GM12878 (cell line): ENCODE data around the gene NRP2. TPM values are rescaled to one million over a fixed set of nuclear protein-coding genes. Genes with fewer than 3 reads are reported as not detected.

Source experiments
- ATAC-seq: fragments of 200-7000 bp; cut with Tn5 transposase; 3 replicates; pipeline ENCODE4 v1.9.1; 2020; ENCODE audit warnings: mild to moderate bottlenecking, moderate library complexity
- BruUV-seq: library from RNA; stranded (reverse); fragments of 400-500 nt; replicated peaks from 2 replicates; lab custom pipeline; 2021; lab: Mats Ljungman, UMichigan
- CTCF ChIA-PET: fragments of 300-600 bp; sonication (Branson Sonifier 250); formaldehyde crosslinking; extraction: SDS; loops from one replicate; lab custom pipeline; 2021; ENCODE audit warnings: inconsistent platforms; lab: Yijun Ruan, JAX
- POLR2A ChIA-PET: fragments of 350-600 bp; formaldehyde crosslinking; extraction: SDS; loops from one replicate; lab custom pipeline; 2021; ENCODE audit warnings: inconsistent platforms; lab: Charles Lee
- RAD21 ChIA-PET: fragments of 300-600 bp; sonication (Branson Sonifier 250); formaldehyde crosslinking; loops from one replicate; lab custom pipeline; 2023; ENCODE audit warnings: antibody characterized with exemption; ENCODE audit not compliant: unreplicated experiment; lab: Charles Lee
- SMC1A ChIA-PET: fragments of 300-600 bp; sonication (Branson Sonifier 250); formaldehyde crosslinking; loops from one replicate; lab custom pipeline; 2023; ENCODE audit not compliant: unreplicated experiment, uncharacterized antibody; lab: Charles Lee
- DNase-seq: peaks from one replicate; pipeline ENCODE4 v3.0.0-alpha.2; 2011; ENCODE audit warnings: low read depth, low spot score
- FAIRE-seq: peaks from 3 replicates; lab custom pipeline; 2011; peaks lifted over from hg19 to GRCh38; lab: Jason Lieb, UNC
- H2AFZ ChIP-seq: 2 replicates; pipeline ENCODE4 v1.6.0; 2011; ENCODE audit warnings: low read depth, low read length, control low read depth; ENCODE audit not compliant: control insufficient read depth
- H3K27ac ChIP-seq: 2 replicates; pipeline ENCODE4 v1.5.1; 2011; ENCODE audit warnings: control low read depth; ENCODE audit not compliant: control insufficient read depth, insufficient read depth
- H3K27me3 ChIP-seq, 2 experiments: replicated peaks in 1 of 2; 2 replicates each; pipeline versions ENCODE4 v1.6.0 to v1.6.1; 2011; ENCODE audit warnings: low read length in 1 of 2; ENCODE audit not compliant: control insufficient read depth in 2 of 2, insufficient read depth in 2 of 2
- H3K36me3 ChIP-seq, 2 experiments: 2 replicates each; pipeline ENCODE4 v1.5.1; 2011; ENCODE audit warnings: low read length in 1 of 2; ENCODE audit not compliant: control insufficient read depth in 2 of 2, insufficient read depth in 2 of 2
- H3K4me1 ChIP-seq: 2 replicates; pipeline ENCODE4 v1.6.1; 2011; ENCODE audit warnings: mild to moderate bottlenecking, low read length, moderate library complexity, mixed read lengths; ENCODE audit not compliant: control insufficient read depth, insufficient read depth
- H3K4me2 ChIP-seq: 2 replicates; pipeline ENCODE4 v1.6.0; 2011; ENCODE audit warnings: control low read depth; ENCODE audit not compliant: control insufficient read depth, insufficient read depth
- H3K4me3 ChIP-seq: fragments of 200-600 bp; sonication (generic); 2 replicates; pipeline ENCODE4 v1.5.1; 2016
- H3K79me2 ChIP-seq: 2 replicates; pipeline ENCODE4 v1.6.0; 2011; ENCODE audit warnings: low read length; ENCODE audit not compliant: control insufficient read depth, insufficient read depth
- H3K9ac ChIP-seq: 2 replicates; pipeline ENCODE4 v1.8.0; 2011; ENCODE audit warnings: low read length, control low read depth, mixed read lengths; ENCODE audit not compliant: control insufficient read depth, insufficient read depth
- H3K9me3 ChIP-seq: replicated peaks from 3 replicates; pipeline ENCODE4 v1.5.1; 2011; ENCODE audit warnings: mild to moderate bottlenecking, low read length; ENCODE audit not compliant: control insufficient read depth, insufficient read depth
- H4K20me1 ChIP-seq: 2 replicates; pipeline ENCODE4 v1.6.0; 2011; ENCODE audit not compliant: control insufficient read depth, insufficient read depth
- ATF7 ChIP-seq: fragments of 450-650 bp; IDR thresholded peaks from 2 replicates; pipeline ENCODE4 v1.6.1; 2016; ENCODE audit warnings: low read depth, mild to moderate bottlenecking
- BHLHE40 ChIP-seq, 2 experiments: fragments of 450-650 bp in 1 of 2; IDR thresholded peaks; 2 replicates each; pipeline ENCODE4 v1.6.1; 2011 to 2017; ENCODE audit warnings: low read depth in 2 of 2, borderline replicate concordance in 1 of 2, improper control_type of control experiment in 1 of 2, low read length in 1 of 2, mild to moderate bottlenecking in 1 of 2
- CBFB ChIP-seq: IDR thresholded peaks from 2 replicates; pipeline ENCODE4 v1.6.1; 2016; ENCODE audit warnings: antibody characterized with exemption, low read depth
- CHD2 ChIP-seq: IDR thresholded peaks from 2 replicates; pipeline ENCODE4 v1.6.1; 2011; ENCODE audit warnings: low read depth, low read length, improper control_type of control experiment, borderline replicate concordance
- DPF2 ChIP-seq: fragments of 450-650 bp; IDR thresholded peaks from 2 replicates; pipeline ENCODE4 v1.6.1; 2017; ENCODE audit warnings: mild to moderate bottlenecking
- EGR1 ChIP-seq, 2 experiments: IDR thresholded peaks; 1 replicate in 1 of 2; 2 replicates in 1 of 2; pipeline ENCODE4 v1.6.1; 2011 to 2012; ENCODE audit warnings: low read depth in 2 of 2, low read length in 2 of 2, borderline replicate concordance in 1 of 2, mild to moderate bottlenecking in 1 of 2, moderate library complexity in 1 of 2
- EZH2 ChIP-seq: IDR thresholded peaks from 2 replicates; pipeline ENCODE4 v1.6.1; 2012; ENCODE audit warnings: low read depth, mild to moderate bottlenecking, control low read depth, inconsistent platforms, low read length, borderline replicate concordance; ENCODE audit not compliant: control insufficient read depth
- IRF4 ChIP-seq: IDR thresholded peaks from 2 replicates; pipeline ENCODE4 v1.6.1; 2011; ENCODE audit warnings: low read depth, low read length
- NBN ChIP-seq: fragments of 450-650 bp; IDR thresholded peaks from 2 replicates; pipeline ENCODE4 v1.6.1; 2016
- NR2F1 ChIP-seq: fragments of 450-650 bp; conservative IDR thresholded peaks from 2 replicates; pipeline ENCODE4 v1.6.1; 2017; ENCODE audit warnings: mild to moderate bottlenecking
- RCOR1 ChIP-seq: conservative IDR thresholded peaks from 2 replicates; pipeline ENCODE4 v1.6.1; 2012; ENCODE audit warnings: low read depth, low read length, improper control_type of control experiment
- TARDBP ChIP-seq: IDR thresholded peaks from 2 replicates; pipeline ENCODE4 v1.6.1; 2016; ENCODE audit warnings: borderline replicate concordance
- TCF3 ChIP-seq: IDR thresholded peaks from 2 replicates; pipeline ENCODE4 v1.6.1; 2012; ENCODE audit warnings: low read depth, mild to moderate bottlenecking, low read length, borderline replicate concordance; ENCODE audit not compliant: insufficient read depth
- ZNF207 ChIP-seq: fragments of 450-650 bp; IDR thresholded peaks from 2 replicates; pipeline ENCODE4 v1.6.1; 2014; ENCODE audit warnings: antibody characterized with exemption, mild to moderate bottlenecking, borderline replicate concordance
- WGBS: methylation state at CpG from one replicate; pipeline ENCODE4 v1.1.6; 2016; ENCODE audit warnings: low lambda C conversion rate; ENCODE audit not compliant: insufficient replicate concordance, insufficient coverage; ENCODE audit errors: missing lambda C conversion rate; 5-methylcytosine and 5-hydroxymethylcytosine counted together
- in situ Hi-C: fragments of 300-500 bp; cut with MboI; formaldehyde crosslinking; loops from 9 replicates; pipeline ENCODE4 v1.14.3; 2018; ENCODE audit warnings: mixed read lengths
- intact Hi-C: fragments of 100-400 bp; cut with micrococcal nuclease; formaldehyde crosslinking; loops from one replicate; pipeline ENCODE4 v1.14.2; 2022; ENCODE audit not compliant: unreplicated experiment
- polyA plus RNA-seq, 11 experiments: library from polyadenylated mRNA; depleted of rRNA in 4 of 11; unstranded in 6 of 11; stranded (reverse) in 5 of 11; fragments of >200 nt; fragmentation: Nextera tagmentation in 4 of 11; fragmentation: Illumina TruSeq in 1 of 11; extraction: Ambion mirVana in 4 of 11; extraction: Trizol in 1 of 11; gene quantifications; 1 replicate in 1 of 11; 2 replicates in 10 of 11; pipeline versions ENCODE4 v1.2.1 to v1.2.3, GENCODE V29; 2011 to 2016; ENCODE audit warnings: inconsistent platforms in 2 of 11, missing spikeins in 2 of 11, low read depth in 1 of 11
- total RNA-seq, 4 experiments: library from RNA; depleted of rRNA in 3 of 4; stranded (reverse); fragments of >200 nt in 3 of 4; fragmentation: Illumina TruSeq in 1 of 4; extraction: Trizol in 1 of 4; gene quantifications; 2 replicates each; pipeline versions ENCODE4 v1.2.1 to v1.2.3, GENCODE V29; 2013 to 2021
- TF ChIP-seq, protein P1 (sequence below): IDR thresholded peaks from 2 replicates; pipeline ENCODE4 v1.6.1; 2011; ENCODE audit warnings: borderline replicate concordance, low read depth, mild to moderate bottlenecking, moderate library complexity, mixed read lengths, low read length; ENCODE audit not compliant: insufficient read depth; ENCODE audit errors: extremely low read length
- TF ChIP-seq, protein P2 (sequence below): IDR thresholded peaks from 2 replicates; pipeline ENCODE4 v1.6.1; 2012; ENCODE audit warnings: low read depth, low read length, improper control_type of control experiment
- TF ChIP-seq, protein P3 (sequence below): IDR thresholded peaks from 2 replicates; pipeline ENCODE4 v1.6.1; 2012; ENCODE audit warnings: low read depth, low read length, improper control_type of control experiment

Gene NRP2
- total and polyA plus RNA-seq, 10 of the 15 experiments (the other 5 are each of a cell fraction or from before 2014, with no cell fraction given): 0.06 to 1.2 (median 0.46) TPM

DNA sequence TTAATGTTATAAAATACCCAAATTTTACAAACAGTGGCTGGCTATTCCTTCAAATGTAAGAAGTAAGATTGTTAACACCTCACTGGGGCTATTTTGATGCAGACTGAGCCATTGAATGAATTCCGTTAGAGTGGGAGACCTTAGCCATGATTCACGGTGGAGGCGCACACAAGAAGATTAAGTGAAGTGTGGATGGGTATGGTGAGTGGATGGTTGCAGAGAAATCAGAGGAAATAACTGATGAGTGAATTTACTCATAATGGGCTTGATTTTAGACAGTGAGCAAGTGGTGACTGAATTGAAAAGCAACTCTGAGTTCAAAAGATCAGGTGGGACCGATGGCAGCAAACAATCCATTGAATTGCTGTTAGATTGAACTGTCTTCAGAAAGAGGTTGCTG lies 75.0 kb downstream of the NRP2 start:
- FAIRE-seq: no peak
- ChIA-PET CTCF (interaction anchor here (0.6 to 2.2 kb wide), 3 partner anchors 18 to 169 kb away, joined by 3 to 8 read pairs (median 6); no protein-coding TSS in a partner anchor), RAD21 (no interaction called here), SMC1A (interaction anchor here (1.4 kb wide), 1 partner anchor 9 kb away, joined by 6 read pairs; no protein-coding TSS in a partner anchor), POLR2A (no interaction called here)
- no peak for DNase-seq
- intact Hi-C loops: no loop called here
- H3K4me2 ChIP-seq: no peak overlapping the region
- no peak overlapping the region for H3K27ac ChIP-seq
- in situ Hi-C loops: no loop called here
- H3K79me2 ChIP-seq: no peaks in the 10 kb centered on the region
- H3K27me3 ChIP-seq: no peaks in the 10 kb centered on the region; a peak in 2 of 4 replicates
- no peaks in the 10 kb centered on the region for H3K4me1 ChIP-seq
- no peaks in the 10 kb centered on the region for H4K20me1 ChIP-seq
- no peak overlapping the region for H3K4me3 ChIP-seq
- no peak for TF ChIP-seq RCOR1
- no peak for TF ChIP-seq EGR1 (IDR thresholded peaks at IDR 0.05; ENCODE audit: borderline replicate concordance in 1 of 2, low read depth in 2 of 2, low read length in 2 of 2)
- no peak for TF ChIP-seq TARDBP
- no peak for TF ChIP-seq CHD2
- H3K9ac ChIP-seq: no peak overlapping the region
- BruUV-seq: no TSS peak
- H3K9me3 ChIP-seq: no peaks in the 10 kb centered on the region
- no peak for ATAC-seq
- no peaks in the 10 kb centered on the region for H3K36me3 ChIP-seq
- WGBS: 84% methylated on average over 4 of the region's 4 CpGs
- H2AFZ ChIP-seq: no peak overlapping the region

DNA sequence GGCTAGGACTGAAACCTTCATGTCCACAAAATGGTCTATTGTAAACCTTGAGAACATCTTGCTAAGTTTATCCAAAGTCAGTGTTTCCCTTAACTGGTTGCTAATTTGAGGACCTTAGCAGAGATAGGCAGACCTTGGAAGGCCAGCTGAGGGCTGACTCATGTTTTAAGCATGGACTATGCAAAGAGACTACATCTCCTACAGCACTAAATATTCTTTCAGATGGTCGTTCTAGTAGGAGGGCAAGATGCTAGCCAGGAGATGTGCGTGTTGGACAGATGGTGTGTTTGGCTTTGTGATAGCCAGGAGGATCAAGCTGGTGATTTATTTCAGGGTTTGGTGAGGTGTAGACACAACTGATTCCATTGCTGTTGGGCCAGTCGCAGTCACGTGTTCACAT lies 75.8 kb downstream of the NRP2 start:
- no peak for ATAC-seq
- in situ Hi-C loops (no loop called here), intact Hi-C loops (no loop called here)
- POLR2A ChIA-PET: no interaction called here
- H3K9ac ChIP-seq: no peak overlapping the region
- 59% methylated on average over 4 of the region's 4 CpGs for WGBS
- no peak for DNase-seq
- no peak for FAIRE-seq
- no peaks in the 10 kb centered on the region for H3K79me2 ChIP-seq
- H3K27ac ChIP-seq: no peak overlapping the region
- no peak overlapping the region for H3K4me2 ChIP-seq
- RAD21 ChIA-PET: interaction anchor here (1.2 kb wide), 1 partner anchor 51 kb away, joined by 3 read pairs; no protein-coding TSS in a partner anchor
- H4K20me1 ChIP-seq: no peaks in the 10 kb centered on the region
- CTCF ChIA-PET: interaction anchor here (1.1 to 2.2 kb wide), 2 partner anchors 17 to 100 kb away, joined by 3 to 8 read pairs; no protein-coding TSS in a partner anchor
- H3K27me3 ChIP-seq: no peaks in the 10 kb centered on the region; a peak in 2 of 4 replicates
- no peaks in the 10 kb centered on the region for H3K36me3 ChIP-seq
- H3K4me3 ChIP-seq: no peak overlapping the region
- H3K4me1 ChIP-seq: no peaks in the 10 kb centered on the region
- no peaks in the 10 kb centered on the region for H3K9me3 ChIP-seq
- H2AFZ ChIP-seq: no peak overlapping the region
- SMC1A ChIA-PET: interaction anchor here (1.4 kb wide), 1 partner anchor 10 kb away, joined by 6 read pairs; no protein-coding TSS in a partner anchor
- BruUV-seq: no TSS peak
- TF ChIP-seq NR2F1 (no peak), TCF3 (no peak), BHLHE40 (IDR thresholded peaks at IDR 0.05; ENCODE audit: borderline replicate concordance in 1 of 2, low read depth in 2 of 2, low read length in 1 of 2) (no peak), ATF7 (no peak), CBFB (no peak), IRF4 (no peak), DPF2 (no peak), ZNF207 (no peak), NBN (no peak), EZH2 (no peak)
- TF ChIP-seq, protein P1, sequence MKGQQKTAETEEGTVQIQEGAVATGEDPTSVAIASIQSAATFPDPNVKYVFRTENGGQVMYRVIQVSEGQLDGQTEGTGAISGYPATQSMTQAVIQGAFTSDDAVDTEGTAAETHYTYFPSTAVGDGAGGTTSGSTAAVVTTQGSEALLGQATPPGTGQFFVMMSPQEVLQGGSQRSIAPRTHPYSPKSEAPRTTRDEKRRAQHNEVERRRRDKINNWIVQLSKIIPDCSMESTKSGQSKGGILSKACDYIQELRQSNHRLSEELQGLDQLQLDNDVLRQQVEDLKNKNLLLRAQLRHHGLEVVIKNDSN: no peak
- TF ChIP-seq, protein P2, sequence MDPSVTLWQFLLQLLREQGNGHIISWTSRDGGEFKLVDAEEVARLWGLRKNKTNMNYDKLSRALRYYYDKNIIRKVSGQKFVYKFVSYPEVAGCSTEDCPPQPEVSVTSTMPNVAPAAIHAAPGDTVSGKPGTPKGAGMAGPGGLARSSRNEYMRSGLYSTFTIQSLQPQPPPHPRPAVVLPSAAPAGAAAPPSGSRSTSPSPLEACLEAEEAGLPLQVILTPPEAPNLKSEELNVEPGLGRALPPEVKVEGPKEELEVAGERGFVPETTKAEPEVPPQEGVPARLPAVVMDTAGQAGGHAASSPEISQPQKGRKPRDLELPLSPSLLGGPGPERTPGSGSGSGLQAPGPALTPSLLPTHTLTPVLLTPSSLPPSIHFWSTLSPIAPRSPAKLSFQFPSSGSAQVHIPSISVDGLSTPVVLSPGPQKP: no peak
- TF ChIP-seq, protein P3, sequence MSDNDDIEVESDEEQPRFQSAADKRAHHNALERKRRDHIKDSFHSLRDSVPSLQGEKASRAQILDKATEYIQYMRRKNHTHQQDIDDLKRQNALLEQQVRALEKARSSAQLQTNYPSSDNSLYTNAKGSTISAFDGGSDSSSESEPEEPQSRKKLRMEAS: no peak
